ENCODE data around the gene EXPH5. TPM values are rescaled to one million over a fixed set of nuclear protein-coding genes. Genes with fewer than 3 reads are reported as not detected.
A peak's percentile ranks its signal among the peaks of the same experiment; 100 is the strongest.

EXPH5 gene
- total RNA-seq, 2 donors from 2014 or later, result 6.6 to 17.3 TPM

DNA sequence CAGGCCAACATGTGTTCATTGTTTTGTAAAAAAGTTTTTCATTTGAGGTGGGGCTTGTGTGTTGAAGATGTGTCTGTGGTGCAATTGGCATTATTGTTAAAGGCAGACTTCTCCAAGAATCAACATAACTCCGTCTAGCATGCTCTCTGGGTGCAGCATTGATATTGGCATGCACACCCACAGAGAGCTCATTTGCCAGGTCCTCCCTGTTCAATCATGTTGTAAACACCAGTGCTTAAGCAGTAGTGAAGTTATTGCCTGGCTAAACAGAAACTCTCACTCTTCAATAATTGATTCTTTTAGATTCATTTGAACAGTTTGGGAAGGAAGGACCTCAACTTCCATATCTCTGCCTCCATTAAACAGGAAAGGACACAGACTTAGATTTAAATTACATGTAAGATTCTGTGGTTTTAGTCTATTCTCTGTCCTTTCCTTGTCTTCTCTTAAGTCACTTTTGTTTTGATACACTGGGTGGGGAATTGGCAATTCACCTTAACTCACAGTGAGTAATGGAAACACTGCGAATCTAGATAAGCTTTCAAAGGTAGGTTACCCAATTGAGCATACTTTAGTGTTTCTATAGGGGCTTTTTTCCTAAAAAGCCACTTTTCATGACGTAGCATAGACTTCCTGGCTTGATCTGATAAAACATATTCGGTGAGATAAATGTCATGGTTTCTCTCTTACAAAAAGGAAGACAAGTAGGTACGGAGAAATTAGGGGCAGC is 30.8 kb upstream of the EXPH5 start:
- no peaks in the 10 kb centered on the region for H3K4me1 ChIP-seq (replicated peaks)
- 61% methylated on average over 5 of the region's 5 CpGs for WGBS
- intact Hi-C loops (cut with DNase I), result no loop called here
- no peak overlapping the region for H3K4me3 ChIP-seq
- no peak for DNase-seq (ENCODE audit: low spot score)
- H3K27me3 ChIP-seq (replicated peaks; ENCODE audit: insufficient read depth), result no peaks in the 10 kb centered on the region
- TF ChIP-seq, protein P1, sequence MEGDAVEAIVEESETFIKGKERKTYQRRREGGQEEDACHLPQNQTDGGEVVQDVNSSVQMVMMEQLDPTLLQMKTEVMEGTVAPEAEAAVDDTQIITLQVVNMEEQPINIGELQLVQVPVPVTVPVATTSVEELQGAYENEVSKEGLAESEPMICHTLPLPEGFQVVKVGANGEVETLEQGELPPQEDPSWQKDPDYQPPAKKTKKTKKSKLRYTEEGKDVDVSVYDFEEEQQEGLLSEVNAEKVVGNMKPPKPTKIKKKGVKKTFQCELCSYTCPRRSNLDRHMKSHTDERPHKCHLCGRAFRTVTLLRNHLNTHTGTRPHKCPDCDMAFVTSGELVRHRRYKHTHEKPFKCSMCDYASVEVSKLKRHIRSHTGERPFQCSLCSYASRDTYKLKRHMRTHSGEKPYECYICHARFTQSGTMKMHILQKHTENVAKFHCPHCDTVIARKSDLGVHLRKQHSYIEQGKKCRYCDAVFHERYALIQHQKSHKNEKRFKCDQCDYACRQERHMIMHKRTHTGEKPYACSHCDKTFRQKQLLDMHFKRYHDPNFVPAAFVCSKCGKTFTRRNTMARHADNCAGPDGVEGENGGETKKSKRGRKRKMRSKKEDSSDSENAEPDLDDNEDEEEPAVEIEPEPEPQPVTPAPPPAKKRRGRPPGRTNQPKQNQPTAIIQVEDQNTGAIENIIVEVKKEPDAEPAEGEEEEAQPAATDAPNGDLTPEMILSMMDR (IDR thresholded peaks at IDR 0.05), result no peak
- TF ChIP-seq POLR2A (IDR thresholded peaks at IDR 0.05), result no peak
- no peak for TF ChIP-seq POLR2AphosphoS5 (IDR thresholded peaks at IDR 0.05)
- no peaks in the 10 kb centered on the region for H3K9me3 ChIP-seq
- H3K36me3 ChIP-seq, result no peaks in the 10 kb centered on the region
- H3K27ac ChIP-seq, result no peak overlapping the region

DNA sequence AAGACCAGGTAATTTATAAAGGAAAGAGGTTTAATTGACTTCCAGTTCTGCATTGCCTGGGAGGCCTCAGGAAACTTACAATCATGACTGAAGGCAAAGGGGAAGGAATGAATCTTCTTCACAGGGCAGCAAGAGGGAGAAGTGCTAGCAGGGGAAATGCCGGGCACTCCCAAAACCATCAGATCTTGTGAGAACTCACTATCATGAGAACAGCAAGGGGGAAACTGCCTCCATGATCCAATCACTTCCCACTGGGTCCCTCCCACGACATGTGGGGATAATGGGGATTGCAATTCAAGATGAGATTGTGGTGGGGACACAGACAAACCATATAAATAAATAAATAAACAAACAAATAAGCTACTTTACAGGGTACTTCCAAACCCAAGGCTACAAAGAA is 28.8 kb upstream of the EXPH5 start:
- intact Hi-C loops (cut with DNase I), result no loop called here
- WGBS, result 72% methylated on average over 2 of the region's 2 CpGs
- Histone ChIP-seq H3K27me3 (replicated peaks; ENCODE audit: insufficient read depth) (no peaks in the 10 kb centered on the region), H3K9me3 (no peaks in the 10 kb centered on the region), H3K4me3 (no peak overlapping the region), H3K27ac (no peak overlapping the region), H3K4me1 (replicated peaks) (no peaks in the 10 kb centered on the region), H3K36me3 (no peaks in the 10 kb centered on the region)
- no peak for DNase-seq (ENCODE audit: low spot score)
- TF ChIP-seq, protein P1 (IDR thresholded peaks at IDR 0.05), result no peak
- TF ChIP-seq POLR2A (IDR thresholded peaks at IDR 0.05) (no peak), POLR2AphosphoS5 (IDR thresholded peaks at IDR 0.05) (no peak)

DNA sequence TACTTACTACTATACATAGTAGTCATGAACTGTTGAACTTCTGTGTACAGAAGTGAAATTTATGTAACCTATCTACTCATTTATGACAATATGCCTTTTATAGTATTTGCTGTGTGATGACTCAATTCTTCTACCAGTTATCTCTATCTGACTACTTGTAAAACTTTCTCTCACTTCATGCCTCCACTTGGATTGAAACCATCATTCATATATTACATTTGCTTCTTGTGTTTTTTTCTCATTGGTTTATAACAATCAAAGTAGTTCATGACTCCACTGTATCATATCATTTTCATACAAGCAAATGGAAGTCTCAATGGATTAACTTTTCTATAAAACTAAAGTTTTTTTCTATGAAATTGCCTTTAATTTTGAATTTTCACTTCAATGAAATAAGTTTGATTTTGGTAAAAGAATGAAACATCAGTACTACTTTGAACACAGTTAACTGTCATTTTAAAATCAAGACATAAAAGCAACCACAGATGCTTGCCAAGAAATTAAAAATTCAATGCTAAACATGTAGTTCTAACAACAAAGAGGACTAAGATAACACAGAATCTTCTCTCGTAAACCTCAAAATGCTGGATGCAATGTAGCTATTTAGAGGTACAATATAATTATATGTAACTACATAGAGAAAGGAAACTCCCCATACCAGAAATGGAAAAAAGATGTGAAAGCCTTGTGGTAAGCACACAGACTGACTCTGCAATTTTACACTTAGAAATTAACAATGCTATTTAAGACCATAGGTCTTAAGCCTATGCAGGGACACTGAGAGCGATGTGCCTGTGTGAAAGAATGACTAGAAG is 27.6 kb upstream of the EXPH5 start:
- DNase-seq (ENCODE audit: low spot score), result no peak
- Histone ChIP-seq H3K4me1 (replicated peaks) (no peaks in the 10 kb centered on the region), H3K9me3 (no peaks in the 10 kb centered on the region), H3K4me3 (no peak overlapping the region), H3K36me3 (no peaks in the 10 kb centered on the region), H3K27me3 (replicated peaks; ENCODE audit: insufficient read depth) (no peaks in the 10 kb centered on the region), H3K27ac (no peak overlapping the region)
- TF ChIP-seq, protein P1 (IDR thresholded peaks at IDR 0.05), result no peak
- TF ChIP-seq POLR2AphosphoS5 (IDR thresholded peaks at IDR 0.05) (peak; percentile 34), POLR2A (IDR thresholded peaks at IDR 0.05) (no peak)
- WGBS, result 75% methylated on average over 2 of the region's 2 CpGs
- intact Hi-C loops (cut with DNase I), result no loop called here

DNA sequence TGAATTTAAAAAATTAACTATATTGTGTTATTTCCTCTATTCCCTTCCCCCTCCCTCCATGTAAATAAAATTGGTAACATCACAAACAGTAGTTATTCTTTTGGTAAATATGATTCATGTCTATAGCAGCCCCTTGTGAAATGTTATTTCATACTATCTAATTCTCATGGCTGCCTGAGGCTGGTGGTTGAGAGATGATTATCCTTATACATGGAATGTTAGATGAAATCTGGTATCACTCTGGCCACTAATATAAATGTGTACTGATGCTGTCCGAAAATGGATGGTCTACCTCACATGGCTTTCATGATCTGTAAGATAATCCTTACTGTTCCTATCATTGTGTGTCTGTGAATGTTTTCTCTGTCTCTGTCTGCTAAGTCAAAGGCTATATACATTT is 25.0 kb upstream of the EXPH5 start:
- Histone ChIP-seq H3K27me3 (replicated peaks; ENCODE audit: insufficient read depth) (no peaks in the 10 kb centered on the region), H3K9me3 (no peaks in the 10 kb centered on the region), H3K4me3 (no peak overlapping the region), H3K36me3 (no peaks in the 10 kb centered on the region), H3K27ac (no peak overlapping the region), H3K4me1 (replicated peaks) (no peaks in the 10 kb centered on the region)
- intact Hi-C loops (cut with DNase I), result no loop called here
- WGBS, result 60% methylated on average over 1 of the region's 1 CpG
- DNase-seq (ENCODE audit: low spot score), result no peak
- TF ChIP-seq POLR2AphosphoS5 (IDR thresholded peaks at IDR 0.05), result no peak
- TF ChIP-seq POLR2A (IDR thresholded peaks at IDR 0.05), result no peak
- TF ChIP-seq, protein P1 (IDR thresholded peaks at IDR 0.05), result no peak

Measured in prostate gland (tissue), 2 donors.